HG02938 (cell line): Measurements from ENCODE around the gene KCNT2.

Experiments used
- ATAC-seq: cut with Tn5 transposase; IDR thresholded peaks from one replicate; pipeline ENCODE4 v1.9.1; 2021; ENCODE audit warnings: mild to moderate bottlenecking, moderate library complexity; ENCODE audit not compliant: unreplicated experiment

Gene KCNT2

DNA sequence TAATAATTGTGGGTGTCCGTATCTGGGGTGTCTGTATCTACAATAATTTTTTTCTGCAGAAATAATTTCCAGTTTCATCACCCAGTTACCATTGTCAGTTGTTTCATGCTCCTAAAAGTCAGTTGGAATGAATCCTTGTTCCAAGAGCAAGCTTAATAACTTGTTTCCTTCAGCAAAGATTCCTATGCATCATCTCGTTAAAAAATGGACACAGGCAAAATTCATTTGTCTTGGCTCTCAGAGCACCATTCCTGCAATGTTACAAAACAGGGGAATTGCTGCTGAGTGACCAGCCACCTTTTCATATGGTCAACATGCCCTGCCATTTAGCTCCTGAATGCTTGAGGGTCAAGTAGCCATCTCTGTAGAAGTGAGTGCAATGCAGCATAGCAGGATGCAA lies 393.4 kb downstream of the KCNT2 start:
- no peak for ATAC-seq

DNA sequence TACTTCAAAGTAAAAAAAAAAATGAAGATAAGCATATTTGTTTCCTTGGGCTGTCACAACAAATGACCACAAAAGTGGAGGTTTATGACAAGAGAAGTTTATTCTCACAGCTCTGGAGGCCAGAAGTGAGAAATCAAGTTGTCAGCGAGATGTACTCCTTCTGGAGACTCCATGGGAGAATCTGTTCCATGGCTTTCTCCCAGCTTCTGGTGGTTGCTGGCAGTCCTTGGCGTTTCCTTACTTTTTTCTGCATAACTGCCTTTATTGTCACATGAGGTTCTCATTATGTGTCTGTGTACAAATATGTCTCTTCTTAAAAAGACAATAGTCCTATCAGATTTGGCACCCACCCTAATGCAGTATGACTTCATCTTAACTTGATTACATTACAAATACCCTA lies 398.3 kb downstream of the KCNT2 start:
- no peak for ATAC-seq

DNA sequence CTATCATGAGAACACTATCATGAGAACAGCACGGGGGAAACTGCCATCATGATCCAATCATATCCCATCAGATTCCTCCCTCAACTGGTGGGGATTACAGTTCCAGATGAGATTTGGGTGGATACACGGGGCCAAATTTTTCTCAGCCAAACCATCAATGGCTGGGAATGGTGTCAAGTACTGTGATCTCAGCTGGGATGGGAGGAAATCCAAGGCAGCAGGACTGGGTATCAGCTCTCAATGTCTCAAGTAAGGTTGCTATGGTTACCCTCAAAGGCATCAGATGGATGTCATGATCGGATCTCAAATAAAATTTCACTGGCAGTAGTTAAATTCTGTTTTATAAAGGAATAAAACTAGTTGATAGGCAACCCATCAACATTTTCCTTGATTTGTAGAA lies 399.0 kb downstream of the KCNT2 start:
- no peak for ATAC-seq

DNA sequence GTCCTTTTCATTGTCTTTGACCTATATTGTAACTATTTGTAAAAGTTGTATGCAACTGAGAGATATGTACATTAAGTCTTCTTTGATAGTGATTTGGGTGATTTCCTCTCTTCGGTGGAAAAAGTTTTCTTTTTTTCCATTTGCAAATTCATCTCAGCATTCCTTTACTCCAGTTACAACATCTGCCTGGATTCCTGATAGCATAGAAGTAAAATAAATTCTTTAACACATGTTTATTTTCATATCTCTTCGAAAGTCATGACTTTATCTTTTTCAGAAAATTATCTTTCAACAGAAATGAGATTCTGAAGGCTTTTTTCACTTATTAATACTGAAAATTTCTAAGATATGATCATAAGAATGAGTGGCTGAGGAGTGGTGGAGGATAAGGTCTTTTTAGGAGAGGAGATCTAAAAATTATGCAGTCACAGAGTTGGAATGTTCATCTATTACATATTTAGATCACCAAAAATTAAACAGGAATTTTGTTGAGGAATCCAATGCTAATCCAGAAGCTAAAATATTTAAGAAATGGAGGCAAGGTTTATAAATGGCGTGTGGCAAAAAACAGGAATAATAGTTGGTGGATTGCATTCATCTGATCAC lies 400.5 kb downstream of the KCNT2 start:
- ATAC-seq, result no peak

DNA sequence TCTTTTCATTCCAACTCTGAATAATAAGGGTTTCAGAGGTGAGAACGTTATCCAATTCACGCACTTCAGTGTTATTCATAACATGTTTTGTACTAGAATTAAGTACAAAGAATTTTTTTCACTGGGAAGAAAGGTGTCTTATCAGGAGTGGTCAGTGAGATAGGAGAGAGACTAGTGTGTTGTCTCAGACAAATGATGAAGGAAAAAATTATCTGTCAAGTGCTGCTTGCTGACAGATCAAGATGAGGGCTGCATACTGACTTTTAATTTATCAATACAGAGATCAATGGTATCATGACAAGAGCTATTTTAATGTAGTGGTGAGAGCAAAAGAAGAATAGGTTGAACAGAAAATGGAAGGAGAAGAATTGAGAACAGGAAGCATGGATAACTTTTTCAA lies 402.4 kb downstream of the KCNT2 start:
- no peak for ATAC-seq

DNA sequence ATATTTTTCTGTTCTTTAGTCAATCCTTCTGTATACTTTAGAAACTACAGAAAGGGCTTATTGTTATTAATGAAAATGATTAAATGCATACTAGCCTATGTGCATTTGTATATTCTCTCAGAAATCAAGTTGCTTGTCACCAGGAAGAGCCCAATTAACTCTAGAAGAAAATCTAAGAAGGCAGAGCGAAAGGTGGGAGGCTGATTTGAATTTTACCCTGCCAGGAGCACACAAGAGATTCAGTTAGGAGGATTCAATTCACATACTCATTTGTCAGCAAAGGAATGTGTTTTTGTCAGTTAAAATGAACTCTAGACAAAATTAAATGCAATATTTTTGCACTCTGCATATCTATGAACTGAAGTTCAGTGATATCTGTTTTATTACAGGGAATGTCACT lies 411.8 kb downstream of the KCNT2 start:
- ATAC-seq, result no peak

DNA sequence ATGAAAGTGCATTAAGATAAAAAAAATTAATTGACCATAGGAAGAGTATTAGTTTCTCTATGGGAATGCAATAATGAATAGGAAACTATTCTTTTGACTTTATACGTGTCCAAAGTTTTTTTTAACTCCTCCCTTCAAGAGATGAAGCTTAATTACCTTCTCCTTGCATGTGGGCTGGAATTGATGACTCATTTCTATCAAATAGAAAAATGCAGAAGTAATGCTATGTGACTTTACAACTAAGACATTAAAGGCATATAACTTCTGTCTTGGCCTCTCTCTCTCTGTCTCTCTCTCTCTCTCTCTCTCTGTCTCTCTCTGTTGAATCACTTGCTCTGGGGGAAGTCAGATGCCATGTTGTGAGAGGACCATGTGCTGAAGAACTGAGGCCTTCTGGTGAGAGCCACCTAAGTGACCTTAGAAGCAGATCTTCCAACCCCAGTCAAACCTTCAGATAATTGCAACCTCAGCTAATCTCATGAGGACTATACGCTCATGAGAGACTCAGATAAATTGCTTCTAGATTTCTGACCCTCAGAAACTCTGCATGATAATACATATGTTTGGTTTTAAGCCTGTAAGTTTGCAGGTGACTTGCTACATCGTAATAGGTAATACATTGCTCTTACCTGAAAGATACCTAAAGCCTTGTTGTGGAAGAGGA lies 414.2 kb downstream of the KCNT2 start:
- ATAC-seq, result no peak

DNA sequence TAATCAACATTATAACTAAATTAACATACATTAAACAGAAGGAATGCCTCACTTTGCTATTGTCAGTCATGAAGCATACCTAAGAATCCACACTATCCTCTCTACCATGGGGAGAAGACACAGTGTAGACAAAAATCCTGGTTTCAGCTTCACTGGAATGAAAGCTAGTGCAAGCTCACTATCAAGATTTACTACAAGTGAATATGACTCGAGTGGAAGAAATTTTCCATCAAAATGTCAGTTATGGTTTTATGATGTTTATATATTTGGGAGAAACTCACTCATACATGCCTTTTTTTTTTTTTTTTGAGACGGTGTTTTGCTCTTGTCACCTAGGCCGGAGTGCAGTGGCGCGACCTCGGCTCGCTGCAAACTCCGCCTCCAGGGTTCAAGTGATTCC lies 424.3 kb downstream of the KCNT2 start:
- no peak for ATAC-seq

DNA sequence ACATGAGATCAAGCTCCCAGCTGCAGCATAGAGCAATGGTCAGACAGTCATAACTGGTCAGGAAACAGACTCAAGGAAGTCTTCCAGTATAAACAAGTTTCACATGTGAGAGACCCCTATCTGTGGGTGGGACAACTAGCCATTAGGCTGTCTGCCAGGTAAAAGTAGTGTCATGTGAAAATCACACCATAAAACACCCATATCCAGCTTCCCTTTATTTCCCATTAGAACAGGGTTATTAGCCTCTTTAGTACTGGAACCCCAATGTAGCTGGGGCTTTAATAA lies 426.7 kb downstream of the KCNT2 start:
- ATAC-seq, result no peak

DNA sequence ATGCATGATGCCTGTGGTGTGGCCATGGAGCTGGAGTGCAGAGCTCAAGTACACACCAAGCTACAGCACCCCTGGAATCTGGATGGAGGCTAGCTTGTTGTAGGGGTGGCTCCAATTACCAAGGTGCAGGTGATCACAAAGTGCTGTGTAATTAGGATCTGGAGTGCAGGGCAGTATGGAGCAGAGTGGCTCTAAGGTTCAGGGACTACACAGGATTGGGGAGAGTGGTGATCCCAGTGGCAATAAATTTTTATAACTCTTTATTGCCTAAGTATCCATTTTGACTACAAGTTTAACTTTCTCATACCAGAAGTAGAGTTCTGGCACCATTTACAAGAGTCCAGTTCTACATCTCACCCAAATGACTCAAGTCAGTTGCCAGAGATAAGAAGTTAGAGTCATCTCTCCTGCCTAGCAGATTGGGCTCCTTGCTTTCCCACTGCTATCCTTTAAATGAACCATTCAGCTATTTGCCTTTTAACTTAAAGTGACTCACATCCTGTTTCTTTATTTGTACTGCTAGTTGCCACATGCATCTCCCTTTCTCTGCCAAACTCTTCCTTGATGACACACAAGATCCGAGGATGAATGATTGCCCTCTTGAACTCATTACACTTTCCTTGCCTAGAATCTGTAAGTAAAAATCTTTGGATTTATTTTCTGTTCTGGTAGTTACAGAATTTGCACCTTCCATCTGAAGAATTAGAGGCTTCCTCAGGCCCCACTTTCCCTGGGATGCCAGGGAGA lies 427.2 kb downstream of the KCNT2 start:
- ATAC-seq, result no peak

DNA sequence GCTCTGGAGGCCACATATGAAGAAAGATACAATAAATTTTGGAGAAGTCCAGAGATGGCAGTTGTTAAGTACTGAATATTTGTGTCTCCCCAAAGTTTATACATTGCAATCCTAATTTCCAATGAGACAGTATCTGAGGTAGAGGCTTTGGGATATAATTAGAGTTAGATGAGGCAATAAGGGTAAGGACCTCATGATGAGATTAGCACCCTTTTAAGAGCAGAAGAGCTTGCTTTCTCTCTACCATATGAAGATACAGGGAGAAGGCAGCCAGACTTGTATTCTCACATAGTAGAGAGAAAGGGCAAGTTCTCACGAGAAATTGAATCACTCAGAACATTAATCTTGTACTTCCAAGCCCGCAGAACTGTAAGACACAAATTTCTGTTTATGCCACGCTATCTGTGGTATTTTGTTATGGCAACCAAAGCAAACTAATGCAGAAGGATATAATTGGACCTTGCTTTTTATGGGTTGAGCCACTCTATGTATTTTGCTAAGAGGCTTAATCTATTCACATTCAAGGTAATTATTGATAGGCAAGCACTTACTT lies 430.1 kb downstream of the KCNT2 start:
- ATAC-seq, result no peak
